IMR-90 (cell line): ENCODE measurements around the gene ARHGAP15. TPM values are rescaled to one million over a fixed set of nuclear protein-coding genes. Genes with fewer than 3 reads are reported as not detected.

Experiments
- ATAC-seq: fragments of 200-7000 bp; cut with Tn5 transposase; 2 replicates; pipeline ENCODE4 v1.9.1; 2020; ENCODE audit warnings: low read depth, mild to moderate bottlenecking, moderate library complexity
- BruUV-seq: library from RNA; stranded (reverse); fragments of 400-500 nt; replicated peaks from 2 replicates; lab custom pipeline; 2021; lab: Mats Ljungman, UMichigan
- CTCF ChIA-PET: fragments of 300-600 bp; formaldehyde crosslinking; extraction: SDS; loops from one replicate; lab custom pipeline; 2021; ENCODE audit warnings: antibody characterized with exemption; lab: Yijun Ruan, JAX
- POLR2A ChIA-PET: fragments of 300-600 bp; sonication (Branson Sonifier 250); formaldehyde crosslinking; loops from one replicate; lab custom pipeline; 2022; ENCODE audit warnings: antibody characterized with exemption; ENCODE audit not compliant: unreplicated experiment; lab: Charles Lee
- DNase-seq: peaks from one replicate; pipeline ENCODE4 v3.0.0; 2013
- H2AFZ ChIP-seq: replicated peaks from 2 replicates; pipeline ENCODE3; 2013; ENCODE audit warnings: low read length, mild to moderate bottlenecking; ENCODE audit not compliant: poor library complexity
- H2AK5ac ChIP-seq: 2 replicates; pipeline ENCODE4 v1.6.1; 2013; ENCODE audit warnings: low read depth, low read length, inconsistent platforms
- H2AK9ac ChIP-seq: replicated peaks from 2 replicates; pipeline ENCODE3; 2013; ENCODE audit warnings: mild to moderate bottlenecking, low read depth, low read length, moderate library complexity; ENCODE audit not compliant: poor library complexity
- H2BK120ac ChIP-seq: 2 replicates; pipeline ENCODE4 v1.6.1; 2013; ENCODE audit warnings: low read depth, low read length, inconsistent platforms
- H2BK15ac ChIP-seq: 3 replicates; pipeline ENCODE4 v1.6.1; 2013; ENCODE audit warnings: low read depth, low read length, inconsistent platforms
- H2BK20ac ChIP-seq: 2 replicates; pipeline ENCODE4 v1.6.1; 2013; ENCODE audit warnings: low read depth, mild to moderate bottlenecking, inconsistent platforms, low read length, moderate library complexity
- H2BK5ac ChIP-seq: 2 replicates; pipeline ENCODE4 v1.6.1; 2013; ENCODE audit warnings: mild to moderate bottlenecking, low read depth, low read length, inconsistent platforms; ENCODE audit not compliant: poor library complexity, severe bottlenecking
- H3K14ac ChIP-seq: replicated peaks from 2 replicates; pipeline ENCODE4 v1.6.1; 2013; ENCODE audit warnings: low read depth, low read length, inconsistent platforms
- H3K18ac ChIP-seq: 2 replicates; pipeline ENCODE4 v1.6.1; 2013; ENCODE audit warnings: low read depth, low read length, control low read depth
- H3K23ac ChIP-seq: 2 replicates; pipeline ENCODE4 v1.6.1; 2013; ENCODE audit warnings: low read depth, low read length, inconsistent platforms
- H3K27ac ChIP-seq: 2 replicates; pipeline ENCODE4 v1.5.1; 2013; ENCODE audit warnings: mild to moderate bottlenecking, control low read depth, low read length; ENCODE audit not compliant: insufficient read depth
- H3K27me3 ChIP-seq: 2 replicates; pipeline ENCODE4 v1.6.1; 2013; ENCODE audit warnings: low read length; ENCODE audit not compliant: control insufficient read depth, insufficient read depth
- H3K36me3 ChIP-seq: 2 replicates; pipeline ENCODE4 v1.6.1; 2013; ENCODE audit warnings: low read length, mixed read lengths; ENCODE audit not compliant: control insufficient read depth, insufficient read depth
- H3K4ac ChIP-seq: 2 replicates; pipeline ENCODE4 v1.6.1; 2013; ENCODE audit warnings: low read depth, low read length, inconsistent platforms
- H3K4me1 ChIP-seq: 2 replicates; pipeline ENCODE4 v1.6.1; 2013; ENCODE audit warnings: low read length, mixed read lengths; ENCODE audit not compliant: control insufficient read depth, insufficient read depth
- H3K4me2 ChIP-seq: 2 replicates; pipeline ENCODE4 v1.6.1; 2013; ENCODE audit warnings: low read depth, mild to moderate bottlenecking, control low read depth, low read length, moderate library complexity
- H3K4me3 ChIP-seq: 2 replicates; pipeline ENCODE4 v1.5.1; 2013; ENCODE audit warnings: low read depth, mild to moderate bottlenecking, control low read depth, low read length, moderate library complexity; ENCODE audit not compliant: insufficient read depth
- H3K56ac ChIP-seq: 2 replicates; pipeline ENCODE4 v1.6.1; 2013; ENCODE audit warnings: low read length, inconsistent platforms; ENCODE audit not compliant: insufficient read depth; ENCODE audit errors: extremely low read depth
- H3K79me1 ChIP-seq, 2 experiments: 2 replicates each; pipeline ENCODE4 v1.6.1; 2013; ENCODE audit warnings: low read length in 2 of 2, inconsistent platforms in 1 of 2, low read depth in 1 of 2
- H3K9ac ChIP-seq: 2 replicates; pipeline ENCODE4 v1.6.1; 2013; ENCODE audit warnings: low read depth, low read length, control low read depth
- H3K9me1 ChIP-seq: 2 replicates; pipeline ENCODE4 v1.6.1; 2013; ENCODE audit warnings: low read length, inconsistent platforms; ENCODE audit not compliant: insufficient read depth
- H3K9me3 ChIP-seq: 2 replicates; pipeline ENCODE4 v1.6.1; 2013; ENCODE audit warnings: low read length; ENCODE audit not compliant: control insufficient read depth, insufficient read depth
- H4K20me1 ChIP-seq: 2 replicates; pipeline ENCODE4 v1.6.1; 2013; ENCODE audit warnings: low read length, inconsistent platforms; ENCODE audit not compliant: insufficient read depth
- H4K5ac ChIP-seq: 2 replicates; pipeline ENCODE4 v1.6.1; 2013; ENCODE audit warnings: mild to moderate bottlenecking, low read depth, low read length, control low read depth
- H4K8ac ChIP-seq, 2 experiments: 2 replicates each; pipeline ENCODE4 v1.6.1; 2013; ENCODE audit warnings: low read depth in 2 of 2, low read length in 2 of 2, control low read depth in 1 of 2, inconsistent platforms in 1 of 2
- H4K91ac ChIP-seq: 2 replicates; pipeline ENCODE4 v1.6.1; 2013; ENCODE audit warnings: low read depth, low read length, inconsistent platforms; ENCODE audit not compliant: insufficient read depth
- BHLHE40 ChIP-seq: fragments of 150-350 bp; IDR thresholded peaks from 2 replicates; pipeline ENCODE4 v1.6.1; 2016; ENCODE audit warnings: mild to moderate bottlenecking, low read depth, low read length
- CEBPB ChIP-seq: IDR thresholded peaks from 2 replicates; pipeline ENCODE4 v1.6.1; 2012; ENCODE audit warnings: low read depth, low read length, improper control_type of control experiment
- CHD1 ChIP-seq: IDR thresholded peaks from 2 replicates; pipeline ENCODE4 v1.6.1; 2012; ENCODE audit warnings: low read depth, low read length, improper control_type of control experiment
- FOS ChIP-seq: fragments of 150-350 bp; IDR thresholded peaks from 2 replicates; pipeline ENCODE4 v1.6.1; 2016; ENCODE audit warnings: low read depth, low read length
- MAZ ChIP-seq: IDR thresholded peaks from 2 replicates; pipeline ENCODE4 v1.6.1; 2012; ENCODE audit warnings: low read depth, mild to moderate bottlenecking, low read length, improper control_type of control experiment, moderate library complexity, borderline replicate concordance
- MXI1 ChIP-seq: IDR thresholded peaks from 2 replicates; pipeline ENCODE4 v1.6.1; 2012; ENCODE audit warnings: low read depth, mild to moderate bottlenecking, low read length, moderate library complexity, borderline replicate concordance
- RCOR1 ChIP-seq: IDR thresholded peaks from 2 replicates; pipeline ENCODE4 v1.6.1; 2012; ENCODE audit warnings: mild to moderate bottlenecking, low read length, improper control_type of control experiment; ENCODE audit not compliant: insufficient replicate concordance
- RFX5 ChIP-seq: IDR thresholded peaks from 2 replicates; pipeline ENCODE4 v1.8.0; 2012; ENCODE audit warnings: low read depth, mild to moderate bottlenecking, low read length, moderate library complexity
- WGBS, 2 experiments: methylation state at CpG; one replicate each; pipeline versions ENCODE4 v1.1.5 to v1.1.7; 2013; ENCODE audit warnings: missing lambda C conversion rate in 2 of 2; ENCODE audit not compliant: insufficient read length in 1 of 2; ENCODE audit errors: extremely low coverage in 2 of 2; 5-methylcytosine and 5-hydroxymethylcytosine counted together
- dilution Hi-C: fragments of 300-500 bp; cut with HindIII; formaldehyde crosslinking; loops from one replicate; pipeline ENCODE4 v1.14.3; 2018; ENCODE audit warnings: low sequenced_read_pairs; ENCODE audit not compliant: unreplicated experiment
- in situ Hi-C: fragments of 300-500 bp; cut with MboI; formaldehyde crosslinking; loops from 3 replicates; pipeline ENCODE4 v1.14.3; 2019; ENCODE audit warnings: low sequenced_read_pairs, inconsistent platforms, mixed read lengths
- intact Hi-C: fragments of 100-400 bp; cut with micrococcal nuclease; formaldehyde crosslinking; loops from 2 replicates; pipeline ENCODE4 v1.10.0; 2022
- polyA plus RNA-seq, 3 experiments: library from polyadenylated mRNA; depleted of rRNA; stranded (reverse); fragments of >200 nt; gene quantifications; 2 replicates each; pipeline ENCODE4 v1.2.3, GENCODE V29; 2012; ENCODE audit warnings: low replicate concordance in 1 of 3
- total RNA-seq: library from RNA; depleted of rRNA; stranded (reverse); fragments of >200 nt; gene quantifications from 2 replicates; pipeline ENCODE4 v1.2.3, GENCODE V29; 2012
- TF ChIP-seq, protein P1 (sequence below): conservative IDR thresholded peaks from 2 replicates; pipeline ENCODE4 v1.5.1; 2012; ENCODE audit warnings: mild to moderate bottlenecking, low read depth, low read length, improper control_type of control experiment
- TF ChIP-seq, protein P2 (sequence below): fragments of 150-350 bp; IDR thresholded peaks from 2 replicates; pipeline ENCODE4 v1.6.1; 2016; ENCODE audit warnings: low read depth, mild to moderate bottlenecking, low read length, moderate library complexity, borderline replicate concordance

The ARHGAP15 gene
- total and polyA plus RNA-seq, 2 of the 4 experiments (the other 2 are of a cell fraction): not detected

DNA sequence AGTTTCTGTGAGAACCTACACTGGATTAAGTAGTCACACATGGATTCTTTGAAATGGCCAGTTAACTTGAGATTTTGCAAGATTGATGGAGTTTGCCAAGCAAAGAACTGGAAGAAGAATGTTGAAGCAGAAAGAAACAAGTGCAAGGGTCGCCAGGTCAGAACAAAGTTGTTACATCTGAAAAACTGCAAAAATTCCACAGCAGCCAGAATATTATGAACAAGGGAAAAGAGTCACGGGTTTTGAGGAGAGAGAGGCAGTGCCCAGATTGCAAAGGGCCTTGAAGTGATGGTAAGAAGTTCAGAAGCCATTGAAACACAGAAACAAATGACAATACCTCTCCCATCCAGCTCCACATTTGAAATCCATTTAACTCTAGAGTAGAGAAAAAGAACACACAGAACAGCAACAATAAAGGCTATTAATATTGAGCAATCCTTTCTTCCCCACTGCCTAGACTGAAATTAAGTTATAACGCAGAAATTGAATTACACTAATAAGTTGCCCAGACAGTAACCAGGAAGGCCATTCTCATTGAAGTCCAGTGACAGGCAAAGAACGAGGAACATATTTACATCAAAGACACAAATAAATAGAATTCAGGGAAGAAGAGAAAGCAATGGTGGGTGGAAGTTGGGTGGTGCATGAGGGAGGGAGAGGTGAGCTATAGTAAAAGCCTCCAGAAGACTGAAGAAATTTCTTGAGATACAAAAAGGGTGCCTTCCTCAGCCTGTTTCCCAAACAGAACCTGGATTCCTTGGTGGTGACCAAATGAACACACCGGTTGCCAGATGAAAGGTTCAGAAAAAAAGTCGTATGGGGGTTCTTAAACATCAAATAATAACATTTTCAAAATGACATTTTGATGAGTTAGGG, 80.6 kb downstream of the ARHGAP15 start:
- H2AFZ ChIP-seq: no peak overlapping the region
- no CpG with 5 or more reads among the region's 6 CpGs for WGBS, 2 experiments
- intact Hi-C loops: no loop called here
- H3K23ac ChIP-seq: no peak overlapping the region
- ChIA-PET CTCF (no interaction called here), POLR2A (no interaction called here)
- in situ Hi-C loops: no loop called here
- H3K4me3 ChIP-seq: no peak overlapping the region
- no peak overlapping the region for H3K4me2 ChIP-seq
- H4K91ac ChIP-seq: no peak overlapping the region
- no peaks in the 10 kb centered on the region for H3K9me1 ChIP-seq
- ATAC-seq (no peak), DNase-seq (no peak)
- no peak overlapping the region for H2BK15ac ChIP-seq
- H4K8ac ChIP-seq: no peak overlapping the region
- no peaks in the 10 kb centered on the region for H3K9me3 ChIP-seq
- H3K4me1 ChIP-seq: no peaks in the 10 kb centered on the region
- no peak overlapping the region for H3K14ac ChIP-seq
- no peak overlapping the region for H2BK120ac ChIP-seq
- no peak overlapping the region for H3K18ac ChIP-seq
- H3K4ac ChIP-seq: no peak overlapping the region
- no peak overlapping the region for H3K56ac ChIP-seq
- no peak overlapping the region for H2AK5ac ChIP-seq
- H3K9ac ChIP-seq: no peak overlapping the region
- dilution Hi-C loops: no loop called here
- H3K79me1 ChIP-seq: no peaks in the 10 kb centered on the region
- H3K27ac ChIP-seq: no peak overlapping the region
- no peak overlapping the region for H4K5ac ChIP-seq
- H3K27me3 ChIP-seq: no peaks in the 10 kb centered on the region; the same call in 1 of the 2 replicates
- H2BK20ac ChIP-seq: no peak overlapping the region
- no peak overlapping the region for H2BK5ac ChIP-seq
- no peak for TF ChIP-seq RFX5
- TF ChIP-seq CHD1: no peak
- no peak for TF ChIP-seq MAZ
- TF ChIP-seq MXI1: no peak
- TF ChIP-seq, protein P1, sequence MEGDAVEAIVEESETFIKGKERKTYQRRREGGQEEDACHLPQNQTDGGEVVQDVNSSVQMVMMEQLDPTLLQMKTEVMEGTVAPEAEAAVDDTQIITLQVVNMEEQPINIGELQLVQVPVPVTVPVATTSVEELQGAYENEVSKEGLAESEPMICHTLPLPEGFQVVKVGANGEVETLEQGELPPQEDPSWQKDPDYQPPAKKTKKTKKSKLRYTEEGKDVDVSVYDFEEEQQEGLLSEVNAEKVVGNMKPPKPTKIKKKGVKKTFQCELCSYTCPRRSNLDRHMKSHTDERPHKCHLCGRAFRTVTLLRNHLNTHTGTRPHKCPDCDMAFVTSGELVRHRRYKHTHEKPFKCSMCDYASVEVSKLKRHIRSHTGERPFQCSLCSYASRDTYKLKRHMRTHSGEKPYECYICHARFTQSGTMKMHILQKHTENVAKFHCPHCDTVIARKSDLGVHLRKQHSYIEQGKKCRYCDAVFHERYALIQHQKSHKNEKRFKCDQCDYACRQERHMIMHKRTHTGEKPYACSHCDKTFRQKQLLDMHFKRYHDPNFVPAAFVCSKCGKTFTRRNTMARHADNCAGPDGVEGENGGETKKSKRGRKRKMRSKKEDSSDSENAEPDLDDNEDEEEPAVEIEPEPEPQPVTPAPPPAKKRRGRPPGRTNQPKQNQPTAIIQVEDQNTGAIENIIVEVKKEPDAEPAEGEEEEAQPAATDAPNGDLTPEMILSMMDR: no peak
- TF ChIP-seq CEBPB: no peak
- TF ChIP-seq BHLHE40: no peak
- no peak for TF ChIP-seq FOS
- TF ChIP-seq RCOR1: no peak
- TF ChIP-seq, protein P2, sequence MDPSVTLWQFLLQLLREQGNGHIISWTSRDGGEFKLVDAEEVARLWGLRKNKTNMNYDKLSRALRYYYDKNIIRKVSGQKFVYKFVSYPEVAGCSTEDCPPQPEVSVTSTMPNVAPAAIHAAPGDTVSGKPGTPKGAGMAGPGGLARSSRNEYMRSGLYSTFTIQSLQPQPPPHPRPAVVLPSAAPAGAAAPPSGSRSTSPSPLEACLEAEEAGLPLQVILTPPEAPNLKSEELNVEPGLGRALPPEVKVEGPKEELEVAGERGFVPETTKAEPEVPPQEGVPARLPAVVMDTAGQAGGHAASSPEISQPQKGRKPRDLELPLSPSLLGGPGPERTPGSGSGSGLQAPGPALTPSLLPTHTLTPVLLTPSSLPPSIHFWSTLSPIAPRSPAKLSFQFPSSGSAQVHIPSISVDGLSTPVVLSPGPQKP: no peak
- H2AK9ac ChIP-seq: no peak overlapping the region
- BruUV-seq: no TSS peak
- no peaks in the 10 kb centered on the region for H3K36me3 ChIP-seq
- H4K20me1 ChIP-seq: no peaks in the 10 kb centered on the region
